Caco-2 (cell line): Measurements from ENCODE around the gene SLC27A5. TPM values are rescaled to one million over a fixed set of nuclear protein-coding genes. Genes with fewer than 3 reads are reported as not detected.
A peak's percentile ranks its signal among the peaks of the same experiment; 100 is the strongest.

Experiments used
- BruUV-seq: library from RNA; stranded (reverse); fragments of 400-500 nt; replicated peaks from 2 replicates; lab custom pipeline; 2021; lab: Mats Ljungman, UMichigan
- CTCF ChIA-PET: fragments of 300-600 bp; sonication (Branson Sonifier 250); formaldehyde crosslinking; loops from one replicate; lab custom pipeline; 2022; ENCODE audit warnings: antibody characterized with exemption; lab: Charles Lee
- POLR2A ChIA-PET: fragments of 300-600 bp; sonication (Branson Sonifier 250); formaldehyde crosslinking; loops from one replicate; lab custom pipeline; 2022; ENCODE audit warnings: antibody characterized with exemption; lab: Charles Lee
- DNase-seq, 2 experiments: peaks; one replicate each; pipeline versions ENCODE4 v3.0.0 to v3.0.0-alpha.2; 2020 to 2022
- H3K27me3 ChIP-seq: replicated peaks from 2 replicates; pipeline ENCODE4 v1.6.0; 2011; ENCODE audit warnings: low read length; ENCODE audit not compliant: control insufficient read depth, insufficient read depth
- H3K36me3 ChIP-seq: 2 replicates; pipeline ENCODE4 v1.5.1; 2011; ENCODE audit warnings: low read length; ENCODE audit not compliant: control insufficient read depth, insufficient read depth
- H3K4me1 ChIP-seq: fragments of 250-450 bp; sonication (Bioruptor Pico); 2 replicates; pipeline ENCODE4 v1.5.1; 2020; ENCODE audit warnings: mild to moderate bottlenecking
- H3K4me3 ChIP-seq: 2 replicates; pipeline ENCODE4 v1.5.1; 2011; ENCODE audit warnings: low read depth, mild to moderate bottlenecking, control low read depth, low read length
- H3K9me3 ChIP-seq: fragments of 250-450 bp; sonication (Bioruptor Pico); 2 replicates; pipeline ENCODE4 v1.5.1; 2020; ENCODE audit warnings: mild to moderate bottlenecking, moderate library complexity
- H3K27ac Mint-ChIP-seq: one replicate; pipeline ENCODE4 v1.8.0; 2022; ENCODE audit warnings: mixed read lengths; ENCODE audit not compliant: unreplicated experiment
- H3K27me3 Mint-ChIP-seq: one replicate; pipeline ENCODE4 v1.8.0; 2022; ENCODE audit warnings: mixed read lengths; ENCODE audit not compliant: insufficient read depth, unreplicated experiment
- H3K36me3 Mint-ChIP-seq: one replicate; pipeline ENCODE4 v1.8.0; 2022; ENCODE audit warnings: mild to moderate bottlenecking, mixed read lengths; ENCODE audit not compliant: insufficient read depth, unreplicated experiment
- H3K4me1 Mint-ChIP-seq: one replicate; pipeline ENCODE4 v1.8.0; 2022; ENCODE audit warnings: low read depth, mixed read lengths; ENCODE audit not compliant: unreplicated experiment
- H3K4me3 Mint-ChIP-seq: one replicate; pipeline ENCODE4 v1.8.0; 2022; ENCODE audit warnings: mild to moderate bottlenecking, moderate library complexity, mixed read lengths; ENCODE audit not compliant: unreplicated experiment
- H3K9me3 Mint-ChIP-seq: one replicate; pipeline ENCODE4 v1.8.0; 2022; ENCODE audit warnings: mixed read lengths; ENCODE audit not compliant: unreplicated experiment
- intact Hi-C: fragments of 100-400 bp; cut with micrococcal nuclease; formaldehyde crosslinking; loops from one replicate; pipeline ENCODE4 v1.10.0; 2022; ENCODE audit not compliant: unreplicated experiment
- total RNA-seq: library from RNA; stranded (reverse); gene quantifications from 2 replicates; pipeline ENCODE4 v1.2.3, GENCODE V29; 2022
- TF ChIP-seq, protein P1 (sequence below), 2 experiments: fragments of 200-600 bp in 1 of 2; IDR thresholded peaks; 1 replicate in 1 of 2; 2 replicates in 1 of 2; pipeline versions ENCODE4 v1.5.1 to v1.8.0; 2011 to 2022; ENCODE audit warnings: antibody characterized with exemption in 1 of 2, control low read depth in 1 of 2, inconsistent platforms in 1 of 2, low read depth in 1 of 2, low read length in 1 of 2, mild to moderate bottlenecking in 1 of 2, moderate library complexity in 1 of 2; ENCODE audit not compliant: insufficient read depth in 1 of 2, severe bottlenecking in 1 of 2, unreplicated experiment in 1 of 2

The SLC27A5 gene
- total RNA-seq, 1 experiment from 2014 or later: 10.3 TPM

DNA sequence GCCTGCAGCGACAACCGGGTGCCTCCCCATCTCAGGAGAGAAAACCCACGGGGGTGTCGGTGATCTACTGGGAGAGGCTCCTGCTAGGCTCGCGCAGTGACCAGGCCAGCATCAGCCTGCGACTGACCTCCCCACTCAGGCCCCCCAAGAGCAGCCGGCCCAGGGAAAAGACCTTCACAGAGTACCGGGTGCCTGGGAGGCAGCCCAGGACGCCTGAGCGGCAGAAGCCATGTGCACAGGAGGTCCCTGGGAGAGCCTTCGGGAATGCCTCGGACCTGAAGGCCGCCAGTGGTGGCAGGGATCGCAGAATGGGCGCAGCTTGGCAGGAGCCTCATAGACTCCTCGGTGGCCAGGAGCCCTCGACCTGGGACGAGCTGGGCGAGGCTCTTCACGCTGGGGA, 56.5 kb downstream of the SLC27A5 start:
- TF ChIP-seq, protein P1, sequence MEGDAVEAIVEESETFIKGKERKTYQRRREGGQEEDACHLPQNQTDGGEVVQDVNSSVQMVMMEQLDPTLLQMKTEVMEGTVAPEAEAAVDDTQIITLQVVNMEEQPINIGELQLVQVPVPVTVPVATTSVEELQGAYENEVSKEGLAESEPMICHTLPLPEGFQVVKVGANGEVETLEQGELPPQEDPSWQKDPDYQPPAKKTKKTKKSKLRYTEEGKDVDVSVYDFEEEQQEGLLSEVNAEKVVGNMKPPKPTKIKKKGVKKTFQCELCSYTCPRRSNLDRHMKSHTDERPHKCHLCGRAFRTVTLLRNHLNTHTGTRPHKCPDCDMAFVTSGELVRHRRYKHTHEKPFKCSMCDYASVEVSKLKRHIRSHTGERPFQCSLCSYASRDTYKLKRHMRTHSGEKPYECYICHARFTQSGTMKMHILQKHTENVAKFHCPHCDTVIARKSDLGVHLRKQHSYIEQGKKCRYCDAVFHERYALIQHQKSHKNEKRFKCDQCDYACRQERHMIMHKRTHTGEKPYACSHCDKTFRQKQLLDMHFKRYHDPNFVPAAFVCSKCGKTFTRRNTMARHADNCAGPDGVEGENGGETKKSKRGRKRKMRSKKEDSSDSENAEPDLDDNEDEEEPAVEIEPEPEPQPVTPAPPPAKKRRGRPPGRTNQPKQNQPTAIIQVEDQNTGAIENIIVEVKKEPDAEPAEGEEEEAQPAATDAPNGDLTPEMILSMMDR (IDR thresholded peaks at IDR 0.05; ENCODE audit: insufficient read depth in 1 of 2, low read depth in 1 of 2, low read length in 1 of 2, severe bottlenecking in 1 of 2, unreplicated experiment in 1 of 2): no peak

DNA sequence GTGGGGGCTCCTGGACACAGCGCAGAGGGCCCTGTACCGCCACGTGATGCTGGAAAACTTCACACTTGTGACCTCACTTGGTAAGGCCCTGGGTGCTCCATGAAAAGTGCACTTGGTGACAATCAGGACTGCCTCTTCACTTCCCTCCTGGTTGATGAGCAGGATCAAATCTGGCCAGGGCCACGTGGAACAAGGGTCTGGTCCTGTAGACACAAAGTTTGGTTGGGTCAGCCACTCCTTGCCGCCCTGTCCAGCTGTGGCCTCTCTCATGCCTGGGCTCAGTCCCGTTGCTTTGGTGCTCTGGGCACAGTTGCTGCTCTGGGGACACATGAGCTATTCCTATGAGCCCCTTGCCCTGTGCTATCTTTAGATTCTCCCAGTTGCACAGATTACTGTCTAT, 58.0 kb downstream of the SLC27A5 start:
- TF ChIP-seq, protein P1 (IDR thresholded peaks at IDR 0.05; ENCODE audit: insufficient read depth in 1 of 2, low read depth in 1 of 2, low read length in 1 of 2, severe bottlenecking in 1 of 2, unreplicated experiment in 1 of 2): no peak
- H3K36me3 Mint-ChIP-seq: no peaks in the 10 kb centered on the region
- H3K4me3 Mint-ChIP-seq: no peak overlapping the region
- ChIA-PET CTCF (no interaction called here), POLR2A (no interaction called here)
- no TSS peak for BruUV-seq
- no peak for DNase-seq
- intact Hi-C loops: no loop called here
- peaks cover 3% of the 10 kb centered on the region; the same call in 1 of the 2 replicates for H3K4me1 ChIP-seq
- H3K36me3 ChIP-seq: no peaks in the 10 kb centered on the region
- no peak overlapping the region for H3K27ac Mint-ChIP-seq
- no peak overlapping the region for H3K4me3 ChIP-seq
- no peaks in the 10 kb centered on the region for H3K27me3 ChIP-seq
- H3K9me3 ChIP-seq: peaks cover 13% of the 10 kb centered on the region
- H3K9me3 Mint-ChIP-seq: peaks cover 7% of the 10 kb centered on the region
- no peaks in the 10 kb centered on the region for H3K27me3 Mint-ChIP-seq
- peaks cover 19% of the 10 kb centered on the region for H3K4me1 Mint-ChIP-seq

More for the DNA sequence above, 56.5 kb downstream of the SLC27A5 start:
- CTCF ChIA-PET: no interaction called here
- no peak for DNase-seq
- Histone ChIP-seq H3K4me1 (peaks cover 3% of the 10 kb centered on the region; the same call in 1 of the 2 replicates), H3K9me3 (no peaks in the 10 kb centered on the region), H3K4me3 (no peak overlapping the region), H3K27me3 (no peaks in the 10 kb centered on the region), H3K36me3 (no peaks in the 10 kb centered on the region)
- BruUV-seq: no TSS peak
- no peaks in the 10 kb centered on the region for H3K36me3 Mint-ChIP-seq
- H3K27me3 Mint-ChIP-seq: no peaks in the 10 kb centered on the region
- POLR2A ChIA-PET: no interaction called here
- peaks cover 19% of the 10 kb centered on the region for H3K4me1 Mint-ChIP-seq
- intact Hi-C loops: no loop called here
- no peaks in the 10 kb centered on the region for H3K9me3 Mint-ChIP-seq
- H3K4me3 Mint-ChIP-seq: no peak overlapping the region
- H3K27ac Mint-ChIP-seq: no peak overlapping the region

DNA sequence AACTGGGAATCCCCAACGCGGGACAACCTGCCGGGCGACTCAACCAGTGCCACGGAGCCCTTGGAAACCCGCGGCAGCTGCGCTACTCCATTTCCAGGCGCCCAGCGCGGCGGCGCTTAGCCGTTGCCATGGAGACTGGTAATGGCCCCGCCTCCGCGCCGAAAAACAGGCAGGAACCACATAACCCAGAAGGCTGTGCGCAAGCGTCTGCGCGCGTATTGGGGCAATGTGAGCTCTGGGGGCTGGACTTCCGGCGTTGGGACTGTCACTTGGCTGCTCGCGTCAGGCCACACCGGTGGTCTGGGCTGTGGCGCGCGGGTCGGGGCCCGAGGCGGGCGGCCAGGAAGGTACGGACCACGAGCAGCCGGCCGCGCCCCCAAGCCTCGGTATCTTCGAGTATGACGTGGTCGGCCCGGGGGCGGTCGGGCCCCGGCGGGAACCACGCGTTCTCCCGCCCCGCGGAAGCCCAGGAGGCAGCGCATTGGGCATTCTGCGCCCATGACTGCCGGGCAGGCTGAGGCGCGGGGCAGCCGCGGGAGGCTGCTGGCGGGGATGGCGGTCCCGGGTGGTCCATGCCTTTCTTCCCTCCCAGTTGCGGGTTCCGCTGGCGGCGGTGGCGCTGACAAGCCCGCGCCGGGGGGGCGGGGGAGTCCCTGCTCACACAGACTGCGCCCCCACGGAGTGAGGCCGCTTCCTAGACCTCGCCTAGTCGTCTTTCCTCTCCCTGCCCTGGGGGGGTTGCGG, 60.3 kb downstream of the SLC27A5 start, which contains the start of gene ZNF324B:
TSS of gene ZNF324B (plus strand) at position 265 of the 744 bp plus-strand sequence. CDS start 2,080 bp downstream, outside the sequence.
- H3K4me1 Mint-ChIP-seq: peaks cover 19% of the 10 kb centered on the region
- no peaks in the 10 kb centered on the region for H3K27me3 Mint-ChIP-seq
- H3K27ac Mint-ChIP-seq: peak within 1 kb of the TSS; percentile 86
- Histone ChIP-seq H3K4me1 (peaks cover 3% of the 10 kb centered on the region; the same call in 1 of the 2 replicates), H3K9me3 (peaks cover 31% of the 10 kb centered on the region), H3K36me3 (no peaks in the 10 kb centered on the region), H3K4me3 (peak within 1 kb of the TSS; percentile 72), H3K27me3 (no peaks in the 10 kb centered on the region)
- no TSS peak for BruUV-seq
- H3K36me3 Mint-ChIP-seq: no peaks in the 10 kb centered on the region
- peaks cover 25% of the 10 kb centered on the region for H3K9me3 Mint-ChIP-seq
- H3K4me3 Mint-ChIP-seq: peak within 1 kb of the TSS; percentile 90
- intact Hi-C loops: loop anchor here (1.0 to 2.0 kb wide), 2 partner anchors 15 to 43 kb away; partner anchors contain the start of genes ZNF324 and ZNF584
- CTCF ChIA-PET: interaction anchor here (0.5 to 1.1 kb wide), 3 partner anchors 16 to 68 kb away, joined by 3 to 9 read pairs (median 3); partner anchors contain the start of genes ZBTB45 and ZNF324
- POLR2A ChIA-PET: interaction anchor here (0.6 to 1.2 kb wide), 2 partner anchors 43 to 268 kb away, joined by 3 to 14 read pairs; partner anchors contain the start of gene ZNF584
- peak; percentile 96 to 97 for DNase-seq
- TF ChIP-seq, protein P1 (IDR thresholded peaks at IDR 0.05; ENCODE audit: insufficient read depth in 1 of 2, low read depth in 1 of 2, low read length in 1 of 2, severe bottlenecking in 1 of 2, unreplicated experiment in 1 of 2): no peak
